SU-DHL-6 (cell line): Measurements from ENCODE around the gene BCAN.

Experiments
- CTCF ChIP-seq: fragments of 200-600 bp; sonication (generic); IDR thresholded peaks from one replicate; pipeline ENCODE4 v1.5.1; 2017; ENCODE audit warnings: antibody characterized with exemption, mild to moderate bottlenecking, low read length, moderate library complexity; ENCODE audit not compliant: insufficient read depth, poor library complexity, severe bottlenecking
- EZH2phosphoT487 ChIP-seq: fragments of 200-600 bp; sonication (generic), shearing (Covaris generic); conservative IDR thresholded peaks from 2 replicates; pipeline ENCODE4 v1.6.1; 2018; ENCODE audit warnings: mild to moderate bottlenecking, antibody characterized with exemption, low read length, moderate library complexity, mixed read lengths

DNA sequence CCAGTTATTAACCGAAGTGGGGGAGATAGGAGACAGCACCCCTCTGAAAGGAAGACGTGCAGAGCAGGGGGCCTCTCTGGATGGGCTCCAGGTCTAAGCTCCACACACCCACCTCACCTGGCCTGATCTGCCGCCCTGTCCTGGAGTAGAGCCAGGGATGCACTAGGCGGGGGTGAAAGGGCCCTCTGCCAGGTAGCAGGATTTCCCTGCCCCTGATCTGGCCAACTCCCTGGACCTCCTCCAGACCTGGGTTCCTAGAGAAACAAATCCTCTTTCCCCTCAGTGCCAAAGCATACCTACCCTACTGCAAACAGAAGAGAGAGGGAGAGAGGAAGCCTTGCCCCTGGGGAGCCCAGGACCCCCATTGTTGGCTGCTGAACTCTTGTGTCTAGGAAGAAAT, 61.4 kb downstream of the BCAN start:
- TF ChIP-seq CTCF (no peak), EZH2phosphoT487 (no peak)
